Loucy (cell line): Measurements from ENCODE around the gene FAM25G.

Source experiments
- EZH2phosphoT487 ChIP-seq: fragments of 200-600 bp; IDR thresholded peaks from 2 replicates; pipeline ENCODE4 v1.6.1; 2018; ENCODE audit warnings: antibody characterized with exemption, mild to moderate bottlenecking, moderate library complexity, borderline replicate concordance
- TF ChIP-seq, protein P1 (sequence below): fragments of 200-600 bp; sonication (generic); conservative IDR thresholded peaks from 2 replicates; pipeline ENCODE4 v1.5.1; 2014; ENCODE audit warnings: mild to moderate bottlenecking, antibody characterized with exemption, low read length

GRCh38 chr10:47444047-47444446 lies 47.5 kb downstream of the FAM25G start:
- TF ChIP-seq, protein P1, sequence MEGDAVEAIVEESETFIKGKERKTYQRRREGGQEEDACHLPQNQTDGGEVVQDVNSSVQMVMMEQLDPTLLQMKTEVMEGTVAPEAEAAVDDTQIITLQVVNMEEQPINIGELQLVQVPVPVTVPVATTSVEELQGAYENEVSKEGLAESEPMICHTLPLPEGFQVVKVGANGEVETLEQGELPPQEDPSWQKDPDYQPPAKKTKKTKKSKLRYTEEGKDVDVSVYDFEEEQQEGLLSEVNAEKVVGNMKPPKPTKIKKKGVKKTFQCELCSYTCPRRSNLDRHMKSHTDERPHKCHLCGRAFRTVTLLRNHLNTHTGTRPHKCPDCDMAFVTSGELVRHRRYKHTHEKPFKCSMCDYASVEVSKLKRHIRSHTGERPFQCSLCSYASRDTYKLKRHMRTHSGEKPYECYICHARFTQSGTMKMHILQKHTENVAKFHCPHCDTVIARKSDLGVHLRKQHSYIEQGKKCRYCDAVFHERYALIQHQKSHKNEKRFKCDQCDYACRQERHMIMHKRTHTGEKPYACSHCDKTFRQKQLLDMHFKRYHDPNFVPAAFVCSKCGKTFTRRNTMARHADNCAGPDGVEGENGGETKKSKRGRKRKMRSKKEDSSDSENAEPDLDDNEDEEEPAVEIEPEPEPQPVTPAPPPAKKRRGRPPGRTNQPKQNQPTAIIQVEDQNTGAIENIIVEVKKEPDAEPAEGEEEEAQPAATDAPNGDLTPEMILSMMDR = no peak
- TF ChIP-seq EZH2phosphoT487 = no peak
